Lower leg skin (tissue), 3 donors: ENCODE data around the gene EMP2.

ENCODE experiments used
- POLR2A ChIP-seq, 2 donors: fragments of 450-650 bp; IDR thresholded peaks; one replicate each; pipeline ENCODE4 v1.6.1; 2016 to 2017; ENCODE audit warnings: antibody characterized with exemption in 2 of 2, mild to moderate bottlenecking in 1 of 2, moderate library complexity in 1 of 2
- TF ChIP-seq, protein P1 (sequence below), 3 donors: fragments of 450-650 bp; IDR thresholded peaks; one replicate each; pipeline ENCODE4 v1.5.1; 2016; ENCODE audit warnings: antibody characterized with exemption in 3 of 3, mild to moderate bottlenecking in 3 of 3, moderate library complexity in 2 of 3

DNA sequence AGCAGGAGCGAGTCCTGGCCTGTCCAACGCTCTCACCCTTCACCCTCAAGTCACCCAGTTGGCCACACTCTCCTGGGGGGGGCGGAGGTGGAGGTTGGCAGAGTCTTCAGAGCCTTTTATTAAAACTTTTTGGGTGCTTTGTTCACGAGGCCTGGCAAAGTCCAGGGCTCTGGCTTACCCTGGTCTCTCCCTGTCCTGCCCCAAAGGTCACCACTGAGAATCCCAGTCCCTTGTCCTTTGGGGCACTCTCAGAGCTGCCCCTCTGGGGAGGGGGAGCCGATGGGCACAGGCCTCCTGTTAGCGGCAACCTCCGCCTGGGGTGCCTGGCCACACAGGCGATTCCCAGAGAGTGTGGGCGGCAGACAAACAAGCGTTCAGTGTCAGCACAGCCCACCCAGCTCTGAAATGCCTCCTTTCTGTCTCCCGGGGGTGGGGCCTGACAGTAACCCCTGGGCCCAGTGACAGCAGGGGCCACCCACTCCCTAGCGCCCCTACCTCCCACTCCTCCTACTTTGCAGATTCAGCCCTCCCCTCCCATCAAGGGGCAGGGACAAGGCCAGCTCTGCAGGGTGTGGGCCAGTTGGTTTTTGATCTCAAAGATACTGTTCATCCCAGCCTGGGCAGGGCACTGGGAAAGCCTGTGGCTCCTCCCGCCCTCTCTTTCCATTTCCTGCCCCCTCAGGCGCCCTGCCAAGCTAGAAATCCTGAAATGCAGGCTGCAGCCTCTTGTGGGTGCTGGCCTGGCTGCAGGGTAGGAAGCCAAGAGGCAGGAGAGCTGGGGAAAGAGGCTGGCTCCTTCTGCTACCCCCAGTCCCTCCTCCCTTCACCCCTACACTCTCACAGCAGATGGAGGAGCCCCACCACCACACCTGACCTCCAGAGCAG, 36.6 kb upstream of the EMP2 start:
- TF ChIP-seq, protein P1, sequence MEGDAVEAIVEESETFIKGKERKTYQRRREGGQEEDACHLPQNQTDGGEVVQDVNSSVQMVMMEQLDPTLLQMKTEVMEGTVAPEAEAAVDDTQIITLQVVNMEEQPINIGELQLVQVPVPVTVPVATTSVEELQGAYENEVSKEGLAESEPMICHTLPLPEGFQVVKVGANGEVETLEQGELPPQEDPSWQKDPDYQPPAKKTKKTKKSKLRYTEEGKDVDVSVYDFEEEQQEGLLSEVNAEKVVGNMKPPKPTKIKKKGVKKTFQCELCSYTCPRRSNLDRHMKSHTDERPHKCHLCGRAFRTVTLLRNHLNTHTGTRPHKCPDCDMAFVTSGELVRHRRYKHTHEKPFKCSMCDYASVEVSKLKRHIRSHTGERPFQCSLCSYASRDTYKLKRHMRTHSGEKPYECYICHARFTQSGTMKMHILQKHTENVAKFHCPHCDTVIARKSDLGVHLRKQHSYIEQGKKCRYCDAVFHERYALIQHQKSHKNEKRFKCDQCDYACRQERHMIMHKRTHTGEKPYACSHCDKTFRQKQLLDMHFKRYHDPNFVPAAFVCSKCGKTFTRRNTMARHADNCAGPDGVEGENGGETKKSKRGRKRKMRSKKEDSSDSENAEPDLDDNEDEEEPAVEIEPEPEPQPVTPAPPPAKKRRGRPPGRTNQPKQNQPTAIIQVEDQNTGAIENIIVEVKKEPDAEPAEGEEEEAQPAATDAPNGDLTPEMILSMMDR (IDR thresholded peaks at IDR 0.05), result no peak
- TF ChIP-seq POLR2A (IDR thresholded peaks at IDR 0.05), result no peak
